SK-N-SH treated with all-trans-retinoic acid at 6 μM for 48 hours (cell line): ENCODE data around the gene GABBR2.
"Not testable (repeated sequence)": the region's sequence is repeated elsewhere in the genome, so short reads cannot be mapped to it uniquely, and the experiment has no call there.

ENCODE experiments used
- ATAC-seq: fragments of 200-7000 bp; cut with Tn5 transposase; 3 replicates; pipeline ENCODE4 v1.9.1; 2020; ENCODE audit warnings: mild to moderate bottlenecking, moderate library complexity
- ARNTL ChIP-seq: fragments of 450-650 bp; formaldehyde crosslinking; IDR thresholded peaks from 2 replicates; pipeline ENCODE4 v1.5.0; 2020; ENCODE audit warnings: low read depth, mild to moderate bottlenecking, moderate library complexity, borderline replicate concordance
- BACH2 ChIP-seq: fragments of 250-450 bp; sonication (Bioruptor Pico); IDR thresholded peaks from 2 replicates; pipeline ENCODE4 v1.9.0; 2021; ENCODE audit warnings: mild to moderate bottlenecking, borderline replicate concordance
- CREB5 ChIP-seq: fragments of 250-450 bp; sonication (Bioruptor Pico); IDR thresholded peaks from 2 replicates; pipeline ENCODE4 v1.5.1; 2020; ENCODE audit warnings: low read depth, mild to moderate bottlenecking, moderate library complexity
- CSDC2 ChIP-seq: fragments of 250-450 bp; sonication (Bioruptor Pico); IDR thresholded peaks from 2 replicates; pipeline ENCODE4 v1.5.0; 2020; ENCODE audit warnings: mild to moderate bottlenecking, moderate library complexity
- CSRNP3 ChIP-seq: fragments of 250-450 bp; sonication (Bioruptor Pico); IDR thresholded peaks from 2 replicates; pipeline ENCODE4 v1.5.1; 2021; ENCODE audit warnings: mild to moderate bottlenecking, moderate library complexity
- ESRRG ChIP-seq: fragments of 250-450 bp; sonication (Bioruptor Pico); IDR thresholded peaks from 2 replicates; pipeline ENCODE4 v1.6.1; 2021; ENCODE audit warnings: mild to moderate bottlenecking
- GLIS3 ChIP-seq: fragments of 250-450 bp; sonication (Bioruptor Pico); IDR thresholded peaks from 2 replicates; pipeline ENCODE4 v1.5.0; 2020; ENCODE audit warnings: mild to moderate bottlenecking, moderate library complexity
- ISL1 ChIP-seq: fragments of 250-450 bp; sonication (Bioruptor Pico); IDR thresholded peaks from 2 replicates; pipeline ENCODE4 v2.1.2; 2022; ENCODE audit warnings: mild to moderate bottlenecking, moderate library complexity
- OSR1 ChIP-seq: fragments of 250-450 bp; sonication (Bioruptor Pico); IDR thresholded peaks from 2 replicates; pipeline ENCODE4 v1.8.0; 2022; ENCODE audit warnings: moderate library complexity, mild to moderate bottlenecking, inconsistent platforms
- POU6F1 ChIP-seq: fragments of 250-450 bp; sonication (Bioruptor Pico); IDR thresholded peaks from 2 replicates; pipeline ENCODE4 v1.8.0; 2021; ENCODE audit warnings: low read depth, mild to moderate bottlenecking, moderate library complexity, borderline replicate concordance
- PPARA ChIP-seq: fragments of 250-450 bp; sonication (Bioruptor Pico); IDR thresholded peaks from 2 replicates; pipeline ENCODE4 v1.5.0; 2020; ENCODE audit warnings: mild to moderate bottlenecking, borderline replicate concordance
- SNAI2 ChIP-seq: fragments of 250-450 bp; sonication (Bioruptor Pico); IDR thresholded peaks from 2 replicates; pipeline ENCODE4 v1.5.0; 2020; ENCODE audit warnings: mild to moderate bottlenecking, moderate library complexity
- TCF4 ChIP-seq: fragments of 250-450 bp; sonication (Bioruptor Pico); IDR thresholded peaks from 2 replicates; pipeline ENCODE4 v1.8.0; 2021; ENCODE audit warnings: mild to moderate bottlenecking, moderate library complexity, borderline replicate concordance
- TOX ChIP-seq: fragments of 250-450 bp; sonication (Bioruptor Pico); IDR thresholded peaks from 2 replicates; pipeline ENCODE4 v1.8.0; 2021; ENCODE audit warnings: mild to moderate bottlenecking, moderate library complexity, borderline replicate concordance
- ZFP3 ChIP-seq: fragments of 250-450 bp; sonication (Bioruptor Pico); IDR thresholded peaks from 2 replicates; pipeline ENCODE4 v1.5.0; 2020; ENCODE audit warnings: mild to moderate bottlenecking, moderate library complexity
- ZFP30 ChIP-seq: fragments of 450-650 bp; formaldehyde crosslinking; IDR thresholded peaks from 2 replicates; pipeline ENCODE4 v1.5.0; 2022; ENCODE audit warnings: mild to moderate bottlenecking, moderate library complexity
- ZNF565 ChIP-seq: fragments of 450-650 bp; formaldehyde crosslinking; conservative IDR thresholded peaks from 2 replicates; pipeline ENCODE4 v1.5.0; 2020; ENCODE audit warnings: low read depth, mild to moderate bottlenecking, moderate library complexity
- ZNF70 ChIP-seq: fragments of 450-650 bp; formaldehyde crosslinking; IDR thresholded peaks from 2 replicates; pipeline ENCODE4 v1.5.0; 2020; ENCODE audit warnings: mild to moderate bottlenecking, moderate library complexity

The GABBR2 gene

GRCh38 chr9:98508217-98508919 is 200.4 kb downstream of the GABBR2 start:
- ATAC-seq = not testable (repeated sequence)

- no peak for ATAC-seq
- no peak for TF ChIP-seq SNAI2 (CRISPR knock-in tag)
- TF ChIP-seq ZFP3 (CRISPR knock-in tag) = no peak
- no peak for TF ChIP-seq CSRNP3 (CRISPR knock-in tag)
- TF ChIP-seq ARNTL (CRISPR knock-in tag) = no peak
- no peak for TF ChIP-seq CREB5 (CRISPR knock-in tag)
- no peak for TF ChIP-seq BACH2 (CRISPR knock-in tag)
- no peak for TF ChIP-seq ISL1 (CRISPR knock-in tag)
- no peak for TF ChIP-seq PPARA (CRISPR knock-in tag)
- TF ChIP-seq ZNF565 (CRISPR knock-in tag) = no peak
- no peak for TF ChIP-seq TCF4 (CRISPR knock-in tag)
- no peak for TF ChIP-seq CSDC2 (CRISPR knock-in tag)
These were observed 202.2 kb downstream of the GABBR2 start for GRCh38 chr9:98506422-98507054.

GRCh38 chr9:98504298-98505282 is 204.1 kb downstream of the GABBR2 start:
- no peak for TF ChIP-seq ZNF70 (CRISPR knock-in tag)
- TF ChIP-seq PPARA (CRISPR knock-in tag) = no peak
- TF ChIP-seq TCF4 (CRISPR knock-in tag) = no peak
- TF ChIP-seq TOX (CRISPR knock-in tag) = no peak
- TF ChIP-seq ZFP30 (CRISPR knock-in tag) = no peak
- TF ChIP-seq OSR1 (CRISPR knock-in tag) = no peak
- TF ChIP-seq CSRNP3 (CRISPR knock-in tag) = no peak
- no peak for TF ChIP-seq POU6F1 (CRISPR knock-in tag)
- TF ChIP-seq ESRRG = no peak
- no peak for TF ChIP-seq ZNF565 (CRISPR knock-in tag)
- TF ChIP-seq GLIS3 (CRISPR knock-in tag) = no peak
- no peak for TF ChIP-seq ZFP3 (CRISPR knock-in tag)
- no peak for TF ChIP-seq CREB5 (CRISPR knock-in tag)
- no peak for ATAC-seq
